ENCODE measurements around the gene WNT10A. TPM values are rescaled to one million over a fixed set of nuclear protein-coding genes. Genes with fewer than 3 reads are reported as not detected.

Gene WNT10A
- total RNA-seq, 1 experiment from 2014 or later: 0.47 TPM

GRCh38 chr2:218904176-218904575, 23.5 kb downstream of the WNT10A start:
- H3K27ac ChIP-seq (ENCODE audit: low read depth, low read length, poor library complexity, severe bottlenecking): no peak overlapping the region
- intact Hi-C loops (cut with micrococcal nuclease; ENCODE audit: unreplicated experiment): no loop called here
- no peaks in the 10 kb centered on the region for H3K4me1 ChIP-seq (ENCODE audit: insufficient read depth, low read length, poor library complexity, severe bottlenecking)
- no peak for TF ChIP-seq EZH2 (IDR thresholded peaks at IDR 0.05; ENCODE audit: borderline replicate concordance, low read depth, low read length, poor library complexity, severe bottlenecking)
- TF ChIP-seq CTCF (conservative IDR thresholded peaks at IDR 0.05; ENCODE audit: low read depth, low read length): no peak
- no peak for DNase-seq (ENCODE audit: low spot score)
- no TSS peak for BruUV-seq (replicated peaks)
- POLR2A ChIA-PET (ENCODE audit: low non-redundant PET): no interaction called here
- H3K9me3 ChIP-seq (ENCODE audit: low read depth, low read length, poor library complexity, severe bottlenecking): no peaks in the 10 kb centered on the region
- H3K27me3 ChIP-seq (replicated peaks; ENCODE audit: insufficient read depth, low read depth, low read length, poor library complexity): peaks cover 15% of the 10 kb centered on the region
- no peaks in the 10 kb centered on the region for H3K36me3 ChIP-seq (ENCODE audit: insufficient read depth, low read length, poor library complexity, severe bottlenecking)
- CTCF ChIA-PET: no interaction called here
- H3K4me3 ChIP-seq (ENCODE audit: low read depth, low read length, poor library complexity, severe bottlenecking): no peak overlapping the region

- TF ChIP-seq CTCF (conservative IDR thresholded peaks at IDR 0.05; ENCODE audit: low read depth, low read length) (no peak), EZH2 (IDR thresholded peaks at IDR 0.05; ENCODE audit: borderline replicate concordance, low read depth, low read length, poor library complexity, severe bottlenecking) (no peak)
- POLR2A ChIA-PET (ENCODE audit: low non-redundant PET): no interaction called here
- TSS peak; percentile 68 for BruUV-seq (replicated peaks)
Measured at GRCh38 chr2:218908721-218909619, 28.3 kb downstream of the WNT10A start.

GRCh38 chr2:218910741-218911140, 30.1 kb downstream of the WNT10A start:
- ChIA-PET CTCF (interaction anchor here (1.0 kb wide), 1 partner anchor 12 kb away, joined by 3 read pairs; no protein-coding TSS in a partner anchor), POLR2A (ENCODE audit: low non-redundant PET) (no interaction called here)
- H3K27ac ChIP-seq (ENCODE audit: low read depth, low read length, poor library complexity, severe bottlenecking): no peak overlapping the region
- BruUV-seq (replicated peaks): no TSS peak
- TF ChIP-seq EZH2 (IDR thresholded peaks at IDR 0.05; ENCODE audit: borderline replicate concordance, low read depth, low read length, poor library complexity, severe bottlenecking) (no peak), CTCF (conservative IDR thresholded peaks at IDR 0.05; ENCODE audit: low read depth, low read length) (no peak)
- no peak overlapping the region for H3K4me3 ChIP-seq (ENCODE audit: low read depth, low read length, poor library complexity, severe bottlenecking)
- DNase-seq (ENCODE audit: low spot score): no peak
- peaks cover 9% of the 10 kb centered on the region for H3K4me1 ChIP-seq (ENCODE audit: insufficient read depth, low read length, poor library complexity, severe bottlenecking)
- H3K36me3 ChIP-seq (ENCODE audit: insufficient read depth, low read length, poor library complexity, severe bottlenecking): no peaks in the 10 kb centered on the region
- intact Hi-C loops (cut with micrococcal nuclease; ENCODE audit: unreplicated experiment): no loop called here
- no peaks in the 10 kb centered on the region for H3K9me3 ChIP-seq (ENCODE audit: low read depth, low read length, poor library complexity, severe bottlenecking)
- no peaks in the 10 kb centered on the region for H3K27me3 ChIP-seq (replicated peaks; ENCODE audit: insufficient read depth, low read depth, low read length, poor library complexity)

More at GRCh38 chr2:218908721-218909619, 28.3 kb downstream of the WNT10A start:
- DNase-seq (ENCODE audit: low spot score): peak; percentile 94
- Histone ChIP-seq H3K4me1 (ENCODE audit: insufficient read depth, low read length, poor library complexity, severe bottlenecking) (peaks cover 9% of the 10 kb centered on the region), H3K27ac (ENCODE audit: low read depth, low read length, poor library complexity, severe bottlenecking) (peak overlapping the region; percentile 68), H3K9me3 (ENCODE audit: low read depth, low read length, poor library complexity, severe bottlenecking) (no peaks in the 10 kb centered on the region), H3K27me3 (replicated peaks; ENCODE audit: insufficient read depth, low read depth, low read length, poor library complexity) (no peaks in the 10 kb centered on the region), H3K4me3 (ENCODE audit: low read depth, low read length, poor library complexity, severe bottlenecking) (peak overlapping the region; percentile 56), H3K36me3 (ENCODE audit: insufficient read depth, low read length, poor library complexity, severe bottlenecking) (no peaks in the 10 kb centered on the region)
- intact Hi-C loops (cut with micrococcal nuclease; ENCODE audit: unreplicated experiment): no loop called here
- CTCF ChIA-PET: interaction anchor here (0.5 to 1.7 kb wide), 4 partner anchors 11 to 503 kb away, joined by 3 to 17 read pairs (median 6); no protein-coding TSS in a partner anchor

Data from A673 (cell line).